Measurements from ENCODE around the gene MAP7D2. TPM values are rescaled to one million over a fixed set of nuclear protein-coding genes. Genes with fewer than 3 reads are reported as not detected.

Gene MAP7D2
- total RNA-seq, 1 donor: 0.36 TPM

- H4K20me1 ChIP-seq (ENCODE audit: insufficient read depth, low read length): no peaks in the 10 kb centered on the region
- H3K36me3 ChIP-seq (ENCODE audit: insufficient read depth, low read length): no peaks in the 10 kb centered on the region
- H2AFZ ChIP-seq (ENCODE audit: low read length): no peak overlapping the region
- H3K9me3 ChIP-seq (ENCODE audit: low read depth, low read length): no peaks in the 10 kb centered on the region
- no peak overlapping the region for H3K27ac ChIP-seq (ENCODE audit: low read depth, low read length)
- no peak overlapping the region for H3K4me3 ChIP-seq (ENCODE audit: insufficient read depth, low read length)
- H3K4me1 ChIP-seq (ENCODE audit: insufficient read depth, low read length): no peaks in the 10 kb centered on the region
- no peak overlapping the region for H3K4me2 ChIP-seq (ENCODE audit: insufficient read depth, low read length)
- TF ChIP-seq CTCF (IDR thresholded peaks at IDR 0.05; ENCODE audit: extremely low read depth, low read depth, low read length): no peak
- DNase-seq (ENCODE audit: insufficient read length, low spot score, missing footprints): no peak
- no peaks in the 10 kb centered on the region for H3K27me3 ChIP-seq (ENCODE audit: insufficient read depth, low read length)
- H3K79me2 ChIP-seq (ENCODE audit: insufficient read depth, low read length): no peaks in the 10 kb centered on the region
Measured at GRCh38 chrX:20046223-20046622, 70.5 kb downstream of the MAP7D2 start.

- no peak overlapping the region for H3K4me2 ChIP-seq (ENCODE audit: insufficient read depth, low read length)
- H3K4me1 ChIP-seq (ENCODE audit: insufficient read depth, low read length): no peaks in the 10 kb centered on the region
- no peaks in the 10 kb centered on the region for H3K27me3 ChIP-seq (ENCODE audit: insufficient read depth, low read length)
- no peaks in the 10 kb centered on the region for H3K36me3 ChIP-seq (ENCODE audit: insufficient read depth, low read length)
- no peaks in the 10 kb centered on the region for H3K9me3 ChIP-seq (ENCODE audit: low read depth, low read length)
- no peak for DNase-seq (ENCODE audit: insufficient read length, low spot score, missing footprints)
- no peak overlapping the region for H3K4me3 ChIP-seq (ENCODE audit: insufficient read depth, low read length)
- no peak overlapping the region for H2AFZ ChIP-seq (ENCODE audit: low read length)
- TF ChIP-seq CTCF (IDR thresholded peaks at IDR 0.05; ENCODE audit: extremely low read depth, low read depth, low read length): no peak
- no peak overlapping the region for H3K27ac ChIP-seq (ENCODE audit: low read depth, low read length)
- no peaks in the 10 kb centered on the region for H3K79me2 ChIP-seq (ENCODE audit: insufficient read depth, low read length)
- H4K20me1 ChIP-seq (ENCODE audit: insufficient read depth, low read length): no peaks in the 10 kb centered on the region
Measured at GRCh38 chrX:20042221-20042620, 74.5 kb downstream of the MAP7D2 start.

GRCh38 chrX:20038966-20039365 lies 77.7 kb downstream of the MAP7D2 start:
- DNase-seq (ENCODE audit: insufficient read length, low spot score, missing footprints): no peak
- Histone ChIP-seq H3K4me2 (ENCODE audit: insufficient read depth, low read length) (no peak overlapping the region), H2AFZ (ENCODE audit: low read length) (no peak overlapping the region), H4K20me1 (ENCODE audit: insufficient read depth, low read length) (no peaks in the 10 kb centered on the region), H3K4me1 (ENCODE audit: insufficient read depth, low read length) (no peaks in the 10 kb centered on the region), H3K79me2 (ENCODE audit: insufficient read depth, low read length) (no peaks in the 10 kb centered on the region), H3K4me3 (ENCODE audit: insufficient read depth, low read length) (no peak overlapping the region), H3K36me3 (ENCODE audit: insufficient read depth, low read length) (no peaks in the 10 kb centered on the region), H3K27me3 (ENCODE audit: insufficient read depth, low read length) (no peaks in the 10 kb centered on the region), H3K27ac (ENCODE audit: low read depth, low read length) (no peak overlapping the region), H3K9me3 (ENCODE audit: low read depth, low read length) (no peaks in the 10 kb centered on the region)
- TF ChIP-seq CTCF (IDR thresholded peaks at IDR 0.05; ENCODE audit: extremely low read depth, low read depth, low read length): no peak

DNA sequence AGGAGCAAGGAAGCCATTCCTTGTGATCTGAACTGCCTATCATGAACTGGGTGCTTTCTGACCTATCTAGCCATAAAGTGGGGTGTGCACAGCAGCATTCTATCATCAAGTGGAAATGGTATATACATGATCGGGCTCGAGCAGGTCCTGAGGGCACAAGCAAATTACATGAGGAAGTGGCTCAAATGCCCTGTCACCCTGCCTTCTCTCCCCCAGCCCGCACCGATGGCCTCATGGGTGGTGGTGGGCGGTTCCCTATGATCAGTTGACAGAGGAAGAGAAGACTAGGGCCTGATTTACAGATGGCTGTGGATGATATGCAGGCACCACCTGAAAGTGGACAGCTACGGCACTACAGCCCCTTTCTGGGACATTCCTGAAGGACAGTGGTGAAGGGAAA lies 79.5 kb downstream of the MAP7D2 start:
- H3K36me3 ChIP-seq (ENCODE audit: insufficient read depth, low read length): no peaks in the 10 kb centered on the region
- no peak overlapping the region for H2AFZ ChIP-seq (ENCODE audit: low read length)
- no peak overlapping the region for H3K27ac ChIP-seq (ENCODE audit: low read depth, low read length)
- no peaks in the 10 kb centered on the region for H3K9me3 ChIP-seq (ENCODE audit: low read depth, low read length)
- no peaks in the 10 kb centered on the region for H3K4me1 ChIP-seq (ENCODE audit: insufficient read depth, low read length)
- no peaks in the 10 kb centered on the region for H3K27me3 ChIP-seq (ENCODE audit: insufficient read depth, low read length)
- no peak overlapping the region for H3K4me2 ChIP-seq (ENCODE audit: insufficient read depth, low read length)
- DNase-seq (ENCODE audit: insufficient read length, low spot score, missing footprints): no peak
- no peaks in the 10 kb centered on the region for H3K79me2 ChIP-seq (ENCODE audit: insufficient read depth, low read length)
- H3K4me3 ChIP-seq (ENCODE audit: insufficient read depth, low read length): no peak overlapping the region
- TF ChIP-seq CTCF (IDR thresholded peaks at IDR 0.05; ENCODE audit: extremely low read depth, low read depth, low read length): no peak
- H4K20me1 ChIP-seq (ENCODE audit: insufficient read depth, low read length): no peaks in the 10 kb centered on the region

All from osteoblast (primary cell).